GM18508 (cell line): ENCODE data around the gene SOHLH1.

Experiments used
- ATAC-seq: cut with Tn5 transposase; IDR thresholded peaks from one replicate; pipeline ENCODE4 v1.9.1; 2021; ENCODE audit warnings: moderate number of reproducible peaks; ENCODE audit not compliant: insufficient read depth, unreplicated experiment

Gene SOHLH1

GRCh38 chr9:135699440-135699839 is at the start of gene SOHLH1:
Gene SOHLH1 (minus strand): TSS chr9:135699481. CDS start chr9:135699467, 14 bp downstream.
- ATAC-seq, result no peak

- ATAC-seq, result no peak
These were observed 49.4 kb upstream of the SOHLH1 start for GRCh38 chr9:135748676-135749075.

GRCh38 chr9:135747311-135747710 is 48.0 kb upstream of the SOHLH1 start:
- no peak for ATAC-seq

- ATAC-seq, result no peak
These were observed 47.3 kb upstream of the SOHLH1 start for GRCh38 chr9:135746565-135746964.

- no peak for ATAC-seq
These were observed 46.5 kb upstream of the SOHLH1 start for GRCh38 chr9:135745686-135746324.

- no peak for ATAC-seq
These were observed 45.9 kb upstream of the SOHLH1 start for GRCh38 chr9:135745189-135745588.

GRCh38 chr9:135744333-135745070 is 45.2 kb upstream of the SOHLH1 start:
- ATAC-seq, result no peak

GRCh38 chr9:135743546-135744332 is 44.5 kb upstream of the SOHLH1 start:
- ATAC-seq, result no peak

- no peak for ATAC-seq
These were observed 43.7 kb upstream of the SOHLH1 start for GRCh38 chr9:135743021-135743420.

GRCh38 chr9:135741276-135742219 is 42.3 kb upstream of the SOHLH1 start:
- ATAC-seq, result no peak

GRCh38 chr9:135739271-135740220 is 40.3 kb upstream of the SOHLH1 start:
- no peak for ATAC-seq

- no peak for ATAC-seq
These were observed 38.7 kb upstream of the SOHLH1 start for GRCh38 chr9:135737840-135738521.

GRCh38 chr9:135736979-135737839 is 37.9 kb upstream of the SOHLH1 start:
- ATAC-seq, result no peak

GRCh38 chr9:135736272-135736978 is 37.1 kb upstream of the SOHLH1 start:
- ATAC-seq, result no peak

- ATAC-seq, result no peak
These were observed 35.4 kb upstream of the SOHLH1 start for GRCh38 chr9:135734616-135735144.

GRCh38 chr9:135732569-135733257 is 33.4 kb upstream of the SOHLH1 start:
- no peak for ATAC-seq
